Articular chondrocyte of knee joint (primary cell): ENCODE results near the gene ZNF727. TPM values are rescaled to one million over a fixed set of nuclear protein-coding genes. Genes with fewer than 3 reads are reported as not detected.

Source experiments
- total RNA-seq: library from RNA; depleted of rRNA; stranded (reverse); fragments of >200 nt; gene quantifications from 2 replicates; pipeline ENCODE4 v1.2.3, GENCODE V29; 2012

ZNF727 gene
- total RNA-seq = 2.9 and 3.0 TPM in 2 replicates

GRCh38 chr7:64045301-64046040 lies at the start of gene ZNF727:
Gene ZNF727, plus strand, starts transcription at chr7:64045434. Its CDS starts 188 bp downstream, at chr7:64045622.

GRCh38 chr7:63998549-63998948 lies 46.7 kb upstream of the ZNF727 start, which contains the start of gene ZNF722:
Gene ZNF722, plus strand, starts transcription at chr7:63998849. Its CDS starts 113 bp downstream, at chr7:63998962.

Other genes with a start within 250 kb of the ZNF727 start
- not detected in 2 replicates for gene ZNF722, start 46.6 kb upstream of the ZNF727 start, total RNA-seq
- gene ZNF735, start 161.8 kb downstream of the ZNF727 start, total RNA-seq = not detected in 2 replicates
- not detected in 2 replicates for gene ZNF679, start 183.0 kb downstream of the ZNF727 start, total RNA-seq